AG08396 (cell line): ENCODE data around the gene KRTAP4-12.
"Not testable (repeated sequence)": the region's sequence is repeated elsewhere in the genome, so short reads cannot be mapped to it uniquely, and the experiment has no call there.

Experiments used
- DNase-seq: peaks from one replicate; pipeline ENCODE4 v3.0.0; 2012; ENCODE audit warnings: low spot score, mixed read lengths

KRTAP4-12 gene

DNA sequence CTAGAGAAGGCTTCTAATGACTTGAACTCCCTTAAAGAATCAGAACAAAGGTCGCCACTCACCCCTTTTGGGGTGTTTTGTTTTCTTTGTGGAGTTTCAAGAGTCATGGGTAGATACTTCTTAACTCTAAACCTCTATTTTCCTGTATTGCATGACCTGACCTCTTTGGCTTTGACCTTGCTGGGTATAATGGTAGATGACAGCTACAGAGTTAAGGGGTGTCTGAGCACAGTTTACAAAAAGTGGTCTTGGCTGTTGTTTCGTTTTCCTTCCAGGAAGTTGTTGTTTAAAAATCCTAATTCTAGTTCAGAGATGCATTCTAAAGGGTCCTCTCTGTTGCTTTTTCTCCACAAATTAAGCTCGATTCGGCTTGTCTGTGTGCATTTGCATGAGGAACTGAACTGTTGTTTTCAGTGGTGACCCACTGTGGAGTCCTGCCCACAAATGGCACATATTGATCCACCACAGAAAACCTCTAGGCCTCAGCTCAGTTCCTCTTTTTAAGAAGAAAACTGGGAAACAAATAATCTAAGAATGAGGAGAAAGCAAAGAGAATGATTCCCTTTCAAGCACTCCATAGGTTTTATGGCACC is 35.1 kb downstream of the KRTAP4-12 start:
- not testable (repeated sequence) for DNase-seq

DNA sequence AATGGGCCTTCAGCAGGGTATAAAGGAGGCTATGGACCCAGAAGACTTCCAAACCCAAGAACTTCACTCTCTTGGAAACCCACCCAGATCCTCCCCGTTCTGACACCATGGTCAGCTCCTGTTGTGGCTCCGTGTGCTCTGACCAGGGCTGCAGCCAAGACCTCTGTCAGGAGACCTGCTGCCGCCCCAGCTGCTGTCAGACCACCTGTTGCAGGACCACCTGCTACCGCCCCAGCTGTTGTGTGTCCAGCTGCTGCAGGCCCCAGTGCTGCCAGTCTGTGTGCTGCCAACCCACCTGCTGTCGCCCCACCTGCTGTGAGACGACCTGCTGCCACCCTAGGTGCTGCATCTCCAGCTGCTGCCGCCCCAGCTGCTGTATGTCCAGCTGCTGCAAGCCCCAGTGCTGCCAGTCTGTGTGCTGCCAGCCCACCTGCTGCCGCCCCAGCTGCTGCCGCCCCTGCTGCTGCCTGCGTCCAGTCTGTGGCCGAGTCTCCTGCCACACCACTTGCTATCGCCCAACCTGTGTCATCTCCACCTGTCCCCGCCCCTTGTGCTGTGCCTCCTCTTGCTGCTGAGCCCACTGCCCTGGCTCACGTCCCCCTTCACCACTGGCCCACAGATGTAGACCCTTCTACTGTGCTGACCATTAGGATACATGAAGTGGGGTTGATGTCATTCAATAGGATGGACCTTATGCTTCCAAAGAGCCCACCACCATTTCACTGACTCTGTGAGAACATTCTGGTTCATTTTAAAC is 39.7 kb downstream of the KRTAP4-12 start, which contains the start of gene KRTAP4-7:
KRTAP4-7 (plus strand) TSS at position 51 of the 757 bp plus-strand sequence; CDS start at position 108, 57 bp downstream.
- not testable (repeated sequence) for DNase-seq

DNA sequence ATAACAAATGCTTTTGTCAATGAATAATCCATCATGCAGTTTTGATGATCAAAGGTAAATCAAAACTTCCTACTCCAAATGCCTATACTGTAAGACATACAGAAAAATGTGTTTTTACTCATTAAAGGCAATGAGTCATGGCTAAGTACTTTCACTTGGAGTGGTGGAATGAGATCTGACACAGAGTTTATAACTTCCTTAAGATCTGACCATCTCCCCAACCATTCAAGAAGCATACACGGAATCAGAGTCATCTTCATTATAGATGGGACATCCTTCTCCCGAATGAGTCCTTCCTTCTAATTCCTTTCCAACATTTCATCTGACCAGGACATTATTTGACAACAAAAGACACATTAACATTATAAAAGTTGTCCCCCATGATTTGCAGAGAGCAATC is 40.6 kb downstream of the KRTAP4-12 start:
- DNase-seq, result not testable (repeated sequence)

DNA sequence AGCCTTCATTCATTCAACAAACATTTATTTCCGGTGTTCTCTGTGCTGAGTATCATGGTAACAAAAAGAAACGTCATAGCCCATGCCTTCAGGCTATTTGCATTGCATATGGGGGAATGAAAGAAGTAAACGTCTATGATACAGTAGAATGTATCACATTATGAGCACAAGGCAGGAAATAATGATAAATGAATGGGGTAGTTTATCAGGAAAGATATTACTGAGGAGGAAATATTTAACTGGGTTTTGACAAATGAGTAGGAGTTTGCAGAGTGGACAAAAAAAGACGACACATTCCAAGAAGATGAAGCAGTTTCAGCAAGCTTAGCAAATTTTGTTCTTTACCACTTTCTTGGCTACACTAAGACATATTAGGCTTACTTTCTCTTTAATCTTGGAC is 41.4 kb downstream of the KRTAP4-12 start:
- no peak for DNase-seq

DNA sequence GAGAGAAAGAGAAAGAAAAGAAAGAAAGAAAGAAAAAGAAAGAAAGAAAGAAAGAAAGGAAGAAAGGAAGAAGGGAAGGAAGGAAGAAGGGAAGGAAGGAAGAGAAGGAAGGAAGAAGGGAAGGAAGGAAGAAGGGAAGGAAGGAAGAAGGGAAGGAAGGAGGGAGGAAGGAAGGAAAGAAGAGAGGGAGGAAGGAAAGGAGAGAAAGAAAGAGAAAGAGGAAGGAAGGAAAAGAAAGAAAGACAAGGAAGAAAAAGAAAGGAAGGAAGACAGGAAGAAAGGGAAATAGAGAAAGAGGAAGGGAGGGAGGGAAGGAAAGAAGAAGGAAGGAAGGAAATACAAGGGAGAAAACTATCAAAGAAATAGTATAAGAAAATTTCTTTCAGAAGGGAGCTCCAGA is 47.2 kb downstream of the KRTAP4-12 start:
- DNase-seq, result no peak

DNA sequence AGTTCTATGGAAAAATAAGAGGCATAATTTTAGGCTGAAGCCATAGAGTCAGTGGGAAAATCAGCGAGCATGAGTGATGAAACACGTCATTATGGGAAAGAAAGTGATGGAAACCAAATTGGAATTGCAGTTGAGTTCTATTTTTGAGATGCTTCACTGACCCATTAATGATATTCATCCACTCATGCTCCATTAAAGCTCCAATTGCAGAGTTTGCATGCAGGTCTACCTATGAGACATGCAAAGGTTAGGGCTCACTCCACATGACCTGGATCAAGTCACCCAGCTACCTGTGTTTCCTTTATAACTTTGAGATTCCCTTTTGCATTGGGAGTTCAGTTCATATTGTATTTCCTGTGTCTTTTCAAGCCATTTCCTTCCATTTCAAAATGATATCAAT is 50.3 kb downstream of the KRTAP4-12 start:
- no peak for DNase-seq
